HG03575 (cell line): ENCODE measurements around the gene SASH3.
"Not testable (repeated sequence)": the region's sequence is repeated elsewhere in the genome, so short reads cannot be mapped to it uniquely, and the experiment has no call there.

ENCODE experiments used
- ATAC-seq: cut with Tn5 transposase; IDR thresholded peaks from one replicate; pipeline ENCODE4 v1.9.1; 2021; ENCODE audit not compliant: unreplicated experiment, insufficient number of reproducible peaks, low FRiP score; ENCODE audit errors: extremely low read depth

SASH3 gene

GRCh38 chrX:129779747-129780146 is at the start of gene SASH3:
TSS of gene SASH3 (plus strand) at chrX:129779949. CDS start at chrX:129780098, 149 bp downstream.
- ATAC-seq = no peak

- no peak for ATAC-seq
Measured at GRCh38 chrX:129731228-129731627, 48.5 kb upstream of the SASH3 start.

- ATAC-seq = no peak
Measured at GRCh38 chrX:129732857-129733256, 46.9 kb upstream of the SASH3 start.

GRCh38 chrX:129733335-129733734 is 46.4 kb upstream of the SASH3 start:
- ATAC-seq = no peak

GRCh38 chrX:129736491-129736890 is 43.3 kb upstream of the SASH3 start:
- ATAC-seq = no peak

GRCh38 chrX:129737916-129738315 is 41.8 kb upstream of the SASH3 start:
- ATAC-seq = no peak

GRCh38 chrX:129738466-129739308 is 41.1 kb upstream of the SASH3 start, which contains the start of gene XPNPEP2:
TSS of gene XPNPEP2 (plus strand) at chrX:129738979. CDS start at chrX:129739214, 235 bp downstream.
- ATAC-seq = no peak

- ATAC-seq = no peak
Measured at GRCh38 chrX:129739578-129739977, 40.2 kb upstream of the SASH3 start.

- ATAC-seq = no peak
Measured at GRCh38 chrX:129741880-129742758, 37.6 kb upstream of the SASH3 start.

GRCh38 chrX:129742759-129743152 is 37.0 kb upstream of the SASH3 start:
- ATAC-seq = not testable (repeated sequence)

- no peak for ATAC-seq
Measured at GRCh38 chrX:129743821-129744220, 35.9 kb upstream of the SASH3 start.

- no peak for ATAC-seq
Measured at GRCh38 chrX:129744861-129745321, 34.9 kb upstream of the SASH3 start.

- ATAC-seq = no peak
Measured at GRCh38 chrX:129746557-129747470, 32.9 kb upstream of the SASH3 start.

- no peak for ATAC-seq
Measured at GRCh38 chrX:129747533-129747932, 32.2 kb upstream of the SASH3 start.

GRCh38 chrX:129748305-129748704 is 31.4 kb upstream of the SASH3 start:
- ATAC-seq = no peak

- ATAC-seq = no peak
Measured at GRCh38 chrX:129749069-129749468, 30.7 kb upstream of the SASH3 start.

- no peak for ATAC-seq
Measured at GRCh38 chrX:129750971-129751370, 28.8 kb upstream of the SASH3 start.

GRCh38 chrX:129754056-129755024 is 25.4 kb upstream of the SASH3 start:
- no peak for ATAC-seq
